GM18909 (cell line): ENCODE measurements around the gene TDRD5.

Experiments
- ATAC-seq: cut with Tn5 transposase; IDR thresholded peaks from one replicate; pipeline ENCODE4 v1.9.1; 2021; ENCODE audit warnings: mild to moderate bottlenecking; ENCODE audit not compliant: unreplicated experiment, poor library complexity

The TDRD5 gene

DNA sequence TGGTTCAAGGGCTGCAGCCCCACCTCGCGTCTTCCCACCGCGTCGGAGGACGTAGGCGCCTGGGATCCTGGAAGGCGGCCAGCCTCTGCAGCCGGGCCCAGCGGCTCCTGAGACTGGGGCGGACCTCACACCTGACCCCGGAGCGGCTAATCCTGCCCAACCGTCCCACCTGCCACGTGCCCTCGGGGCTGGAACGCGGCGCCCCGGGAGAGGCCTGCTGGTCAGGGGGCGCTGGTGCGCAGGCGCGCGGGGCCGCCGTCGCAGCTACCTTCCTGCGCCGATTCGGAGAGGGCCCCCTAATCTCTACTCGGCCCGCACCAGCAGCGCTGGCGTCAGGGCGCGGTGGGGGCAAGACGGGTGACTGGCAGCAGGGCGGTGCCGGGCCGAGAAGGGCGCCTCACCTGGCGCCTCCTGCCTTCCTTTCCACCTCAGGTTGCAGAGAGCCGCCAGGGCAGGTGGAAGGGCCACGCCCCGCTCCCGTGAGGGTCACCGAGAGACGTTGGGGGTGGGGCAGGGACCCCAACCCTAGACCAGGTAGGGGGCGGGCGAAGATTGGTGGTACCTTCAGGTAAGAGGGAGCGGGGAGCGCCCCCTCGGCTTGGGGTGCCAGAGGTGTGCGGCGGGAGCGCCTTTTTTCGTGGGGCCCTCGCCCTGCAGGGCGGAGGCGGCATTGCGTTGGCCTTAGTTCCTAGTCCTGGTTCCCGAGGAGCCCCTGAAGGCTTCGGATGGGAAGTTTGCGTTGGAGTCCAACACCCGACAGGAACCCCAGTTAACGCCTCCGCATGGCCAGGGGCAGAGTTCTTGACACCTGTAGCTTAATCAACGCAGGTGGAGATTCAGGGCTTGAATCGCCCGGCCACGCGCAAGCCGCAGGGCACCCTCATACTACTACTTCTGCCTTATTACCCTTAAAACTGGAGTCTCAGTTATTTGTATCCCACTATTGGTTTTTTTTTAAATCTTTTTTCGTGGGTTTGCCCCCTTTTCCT is at the start of gene TDRD5:
TDRD5 (plus strand) TSS at position 241 of the 989 bp plus-strand sequence. CDS start 784 bp downstream, outside the sequence.
- ATAC-seq: no peak

- ATAC-seq: no peak
Measured at GRCh38 chr1:179545321-179545720, 46.3 kb upstream of the TDRD5 start.

- no peak for ATAC-seq
Measured at GRCh38 chr1:179547021-179547535, 44.6 kb upstream of the TDRD5 start.

GRCh38 chr1:179548666-179549367 is 42.8 kb upstream of the TDRD5 start:
- no peak for ATAC-seq

GRCh38 chr1:179549368-179549700 is 42.3 kb upstream of the TDRD5 start:
- no peak for ATAC-seq

- ATAC-seq: no peak
Measured at GRCh38 chr1:179550746-179551682, 40.6 kb upstream of the TDRD5 start.

DNA sequence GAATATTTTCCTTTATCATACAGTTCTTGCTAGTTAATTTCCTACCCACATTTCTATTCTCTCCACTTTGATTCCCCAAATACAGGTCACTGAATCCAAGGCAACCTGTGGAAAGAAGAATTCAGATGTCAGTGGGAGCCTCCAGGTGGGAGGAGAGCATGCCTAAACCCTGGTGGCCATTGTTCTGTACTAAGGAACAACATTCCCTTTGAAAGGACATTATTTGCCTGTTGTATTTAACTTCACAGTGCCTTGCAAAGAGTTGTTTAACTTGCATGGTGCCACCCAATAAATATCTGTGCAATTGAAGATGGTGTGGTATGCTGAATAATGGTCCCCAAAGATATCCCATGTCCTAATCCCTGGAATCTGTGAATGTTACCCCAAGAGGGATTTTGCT is 37.2 kb upstream of the TDRD5 start:
- ATAC-seq: no peak

DNA sequence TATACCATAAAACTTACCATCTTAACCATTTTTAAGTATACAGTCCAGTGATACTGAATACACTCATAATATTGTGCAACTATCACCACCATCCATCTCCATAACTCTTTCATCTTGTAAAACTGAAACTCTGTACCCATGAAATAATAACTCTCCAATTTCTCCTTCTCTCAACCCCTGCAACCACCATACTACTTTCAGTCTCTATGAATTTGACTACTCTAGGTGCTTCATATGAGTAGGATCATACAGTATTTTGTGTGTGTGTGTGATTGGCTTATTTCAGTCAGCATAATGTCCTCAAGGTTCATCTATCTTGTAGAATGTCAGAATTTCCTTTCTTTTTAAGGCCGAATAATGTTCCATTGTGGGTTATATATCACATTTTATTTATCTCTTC is 33.6 kb upstream of the TDRD5 start:
- no peak for ATAC-seq

GRCh38 chr1:179575497-179576314 is 15.9 kb upstream of the TDRD5 start, which contains the start of gene NPHS2:
Gene NPHS2, minus strand, starts transcription at chr1:179575948. Its CDS starts 84 bp downstream, at chr1:179575864.
- ATAC-seq: no peak

DNA sequence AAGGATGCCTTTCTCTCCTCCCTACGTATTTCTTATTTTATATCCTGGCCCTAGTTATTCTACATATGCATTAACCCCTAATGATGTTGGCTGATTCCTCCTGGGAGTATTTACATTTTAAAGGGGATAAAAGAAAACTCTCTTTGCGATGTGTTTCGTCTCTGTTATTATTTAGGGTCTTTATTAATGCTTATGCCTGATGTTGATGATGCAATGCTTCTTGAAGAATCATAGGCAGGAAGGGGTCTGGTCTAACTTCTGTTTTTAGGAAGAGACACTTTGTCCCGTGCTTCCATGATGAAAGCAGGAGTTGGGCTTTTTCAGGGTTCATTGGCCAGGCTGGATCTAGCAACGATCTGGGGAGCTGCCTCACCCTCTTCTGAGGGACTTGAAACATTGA is 15.1 kb upstream of the TDRD5 start:
- no peak for ATAC-seq

GRCh38 chr1:179583771-179584320 is 7.8 kb upstream of the TDRD5 start:
- ATAC-seq: no peak

DNA sequence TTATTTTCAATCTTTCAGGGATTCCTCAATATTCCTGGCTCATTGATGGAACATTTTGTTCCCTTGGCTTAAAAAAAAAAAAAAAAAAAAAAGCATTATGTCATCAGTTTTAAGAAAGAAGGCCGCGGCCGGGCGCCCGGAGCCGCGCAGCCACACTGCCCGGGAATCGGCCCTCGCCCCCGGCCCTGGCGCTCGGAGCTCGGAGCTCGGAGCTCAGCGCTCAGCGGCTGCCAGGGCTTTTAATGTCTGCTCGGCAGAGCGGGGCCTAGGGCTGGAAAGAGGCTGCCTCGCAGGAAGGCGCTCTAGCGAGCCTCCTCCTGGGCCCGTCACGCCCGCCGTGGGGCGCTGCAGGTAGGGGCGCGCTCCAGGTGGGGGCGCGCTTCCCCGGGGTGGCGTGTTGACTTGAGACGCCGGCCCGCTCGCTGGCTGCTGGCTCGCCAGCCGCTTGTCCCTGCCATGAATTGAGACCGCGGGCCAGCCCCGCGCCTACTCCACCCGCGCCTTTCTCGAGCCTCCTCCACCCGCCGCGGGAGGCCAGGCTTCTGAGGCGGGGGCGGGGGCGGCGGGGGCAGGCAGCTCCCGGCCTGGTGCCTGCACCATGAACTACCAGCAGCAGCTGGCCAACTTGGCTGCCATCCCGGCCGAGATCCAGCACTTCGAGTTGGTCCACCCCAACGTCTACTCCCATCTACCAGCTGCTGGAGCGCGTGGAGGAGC is 5.4 kb upstream of the TDRD5 start:
- no peak for ATAC-seq

- ATAC-seq: no peak
Measured at GRCh38 chr1:179587336-179587735, 4.3 kb upstream of the TDRD5 start.

DNA sequence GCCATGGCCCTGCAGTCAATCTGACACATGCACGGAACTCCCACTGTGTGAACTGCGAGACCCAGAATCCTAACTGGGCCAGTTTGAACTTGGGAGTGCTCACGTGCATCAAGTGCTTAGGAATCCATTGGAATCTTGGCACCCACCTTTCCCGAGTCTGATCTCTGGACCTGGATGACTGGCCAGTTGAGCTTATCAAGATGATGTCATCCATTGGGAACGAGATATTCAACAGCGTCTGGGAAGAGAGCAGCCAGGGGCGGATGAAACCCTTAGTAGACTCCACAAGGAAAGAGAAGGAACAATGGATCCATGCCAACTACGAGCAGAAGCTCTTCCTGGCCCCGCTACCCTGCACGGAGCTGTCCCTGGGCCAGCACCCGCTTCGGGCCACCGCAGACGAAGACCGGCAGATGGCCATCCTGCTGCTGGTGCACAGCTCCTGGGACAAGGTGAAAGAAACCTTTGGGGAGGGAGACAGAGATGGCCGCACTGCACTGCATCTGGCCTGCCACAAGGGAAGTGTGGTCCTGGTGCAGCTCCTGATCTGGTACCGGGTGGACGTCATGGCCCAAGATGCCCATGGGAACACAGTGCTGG is 3.1 kb upstream of the TDRD5 start:
- ATAC-seq: no peak

- no peak for ATAC-seq
Measured at GRCh38 chr1:179589509-179589908, 2.1 kb upstream of the TDRD5 start.

DNA sequence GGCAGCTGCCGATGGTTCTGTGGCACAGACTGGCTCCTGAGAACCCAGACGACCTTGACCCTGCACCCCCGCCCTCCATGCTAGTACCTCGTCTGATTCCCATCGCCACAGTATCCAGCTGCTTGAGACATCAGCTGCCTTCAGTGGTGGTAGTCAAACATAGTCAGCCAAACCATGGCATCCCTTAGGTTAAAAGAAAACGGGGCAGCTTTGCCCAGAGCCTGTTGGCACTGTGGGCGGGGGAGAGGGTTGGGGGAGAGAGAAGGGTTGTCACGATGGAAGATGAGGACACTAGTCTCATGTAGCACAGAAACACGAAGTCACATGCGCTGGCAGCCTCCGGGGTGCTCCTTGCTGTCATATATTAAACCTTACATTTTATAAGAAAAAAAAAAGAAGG is 961 bp upstream of the TDRD5 start:
- no peak for ATAC-seq

DNA sequence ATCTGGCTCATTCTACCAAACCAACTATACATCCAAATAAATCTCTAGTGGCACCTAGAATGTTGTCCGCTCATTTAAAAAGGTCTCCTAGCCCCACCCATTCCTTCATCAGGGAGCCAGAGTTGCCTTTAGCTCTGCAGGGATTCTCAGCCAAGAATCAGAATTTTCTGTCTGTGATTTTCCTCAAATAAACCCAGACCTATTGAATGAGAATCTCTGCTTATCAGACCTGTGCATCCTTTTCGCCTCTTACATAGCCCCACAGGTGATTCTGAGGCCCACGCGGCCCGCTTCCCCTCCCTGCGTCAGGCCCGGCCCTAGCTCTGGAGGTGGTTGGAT is 410 bp upstream of the TDRD5 start:
- no peak for ATAC-seq

- no peak for ATAC-seq
Measured at GRCh38 chr1:179598631-179599030, 7.0 kb downstream of the TDRD5 start.
